Right cardiac atrium (tissue), 5 donors: ENCODE measurements around the gene VPREB3. TPM values are rescaled to one million over a fixed set of nuclear protein-coding genes. Genes with fewer than 3 reads are reported as not detected.

Experiments
- ATAC-seq, 2 donors: fragments of 200-7000 bp; cut with Tn5 transposase; one replicate each; pipeline versions ENCODE4 v1.8.0 to v1.9.1; 2020; ENCODE audit warnings: moderate library complexity in 2 of 2, mild to moderate bottlenecking in 1 of 2
- DNase-seq, 3 donors: peaks; one replicate each; pipeline ENCODE4 v3.0.0-alpha.2; 2020
- H3K27ac ChIP-seq: one replicate; pipeline ENCODE4 v1.5.1; 2013; ENCODE audit warnings: mild to moderate bottlenecking, low read length, control low read depth, moderate library complexity
- H3K27me3 ChIP-seq: one replicate; pipeline ENCODE4 v1.6.1; 2013; ENCODE audit not compliant: control insufficient read depth, insufficient read depth
- H3K4me1 ChIP-seq: one replicate; pipeline ENCODE4 v1.6.1; 2013; ENCODE audit warnings: low read length; ENCODE audit not compliant: control insufficient read depth, insufficient read depth
- H3K4me3 ChIP-seq: one replicate; pipeline ENCODE4 v1.5.1; 2013; ENCODE audit warnings: low read length, control low read depth
- H3K9me3 ChIP-seq: one replicate; pipeline ENCODE4 v1.6.1; 2013; ENCODE audit warnings: low read length; ENCODE audit not compliant: control insufficient read depth
- WGBS: extraction: QIAGEN DNeasy Blood & Tissue Kit; methylation state at CpG from one replicate; pipeline ENCODE4 v1.1.7; 2013; 5-methylcytosine and 5-hydroxymethylcytosine counted together
- intact Hi-C, 4 donors: fragments of 100-400 bp; cut with DNase I; formaldehyde crosslinking; loops; one replicate each; pipeline versions ENCODE4 v1.11.0 to v1.14.0; 2022 to 2023
- polyA plus RNA-seq: library from polyadenylated mRNA; stranded (reverse); fragments of 200-250 nt; gene quantifications from one replicate; pipeline ENCODE4 v1.2.3, GENCODE V29; 2013
- total RNA-seq, 4 donors: library from RNA; stranded (reverse); fragmentation: NEBNext Ultra II Directional; extraction: Animal tissue kit (Norgen Biotek cat#: 25700); gene quantifications; one replicate each; pipeline ENCODE4 v1.2.1, GENCODE V29; 2021
- donor health status: healthy with polysubstance abuse.
- donor health status: DM: no; HTN: yes; CAD: no.
- donor health status: DM: no; HTN: no; CAD: no.
- donor health status: DM: no; HTN: yes; CAD: no; lungs with severe emphysema.
- donor health status: DM: yes; HTN: yes; CAD: no.

VPREB3 gene
- total and polyA plus RNA-seq, 5 donors: 0.40 to 0.61 (median 0.41) TPM; not detected in 2

DNA sequence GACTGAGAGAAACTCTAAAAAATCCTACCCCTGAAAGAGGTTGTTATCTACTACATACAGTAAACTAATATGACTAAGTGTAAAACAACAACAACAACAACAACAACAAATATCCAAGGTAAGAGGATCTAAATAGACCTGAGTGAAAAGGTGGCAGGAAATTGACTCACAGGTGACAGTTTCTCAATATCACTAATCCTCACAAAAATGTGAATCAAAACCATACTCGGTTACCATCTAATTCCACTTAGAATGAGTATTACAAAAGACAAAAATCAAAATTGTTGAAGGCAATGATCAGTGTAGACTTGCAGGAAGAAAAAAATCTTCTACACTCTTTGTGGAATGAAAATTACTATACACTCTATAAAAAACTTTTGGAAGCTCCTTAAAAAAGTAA lies 46.0 kb downstream of the VPREB3 start:
- DNase-seq: no peak
- H3K27me3 ChIP-seq: no peaks in the 10 kb centered on the region
- no peak for ATAC-seq
- H3K9me3 ChIP-seq: no peaks in the 10 kb centered on the region
- no peaks in the 10 kb centered on the region for H3K4me1 ChIP-seq
- no peak overlapping the region for H3K4me3 ChIP-seq
- H3K27ac ChIP-seq: no peak overlapping the region
- intact Hi-C loops: no loop called here
- 90% methylated on average over 1 of the region's 1 CpG for WGBS

GRCh38 chr22:23705358-23705757 lies 48.9 kb downstream of the VPREB3 start:
- Histone ChIP-seq H3K27me3 (no peaks in the 10 kb centered on the region), H3K27ac (no peak overlapping the region), H3K4me1 (no peaks in the 10 kb centered on the region), H3K9me3 (no peaks in the 10 kb centered on the region), H3K4me3 (no peak overlapping the region)
- intact Hi-C loops: no loop called here
- DNase-seq (no peak), ATAC-seq (no peak)
- 90% methylated on average over 3 of the region's 3 CpGs for WGBS

DNA sequence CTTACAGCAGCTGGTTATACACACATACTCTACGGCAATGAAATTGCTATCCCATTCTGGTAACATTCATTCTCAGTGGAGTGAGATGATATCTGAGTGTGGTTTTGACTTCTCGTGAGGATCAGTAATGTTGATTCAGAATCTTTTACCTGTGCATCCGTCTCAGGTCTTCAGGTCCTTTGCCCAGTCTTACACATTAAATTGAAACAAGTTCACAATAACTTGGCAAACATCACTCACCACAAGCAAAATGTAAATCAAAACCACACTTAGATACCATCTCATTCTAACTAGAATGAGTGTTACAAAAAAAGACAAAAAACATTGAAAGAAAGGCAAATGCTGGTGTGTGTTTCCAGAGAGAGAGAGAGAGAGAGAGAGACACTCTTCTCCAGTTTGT lies 49.4 kb downstream of the VPREB3 start:
- ATAC-seq (no peak), DNase-seq (no peak)
- no peaks in the 10 kb centered on the region for H3K9me3 ChIP-seq
- no peak overlapping the region for H3K27ac ChIP-seq
- intact Hi-C loops: no loop called here
- H3K27me3 ChIP-seq: no peaks in the 10 kb centered on the region
- H3K4me1 ChIP-seq: no peaks in the 10 kb centered on the region
- H3K4me3 ChIP-seq: no peak overlapping the region
- 96% methylated on average over 3 of the region's 3 CpGs for WGBS

GRCh38 chr22:23704062-23704461 lies 50.2 kb downstream of the VPREB3 start:
- H3K27me3 ChIP-seq: no peaks in the 10 kb centered on the region
- 88% methylated on average over 5 of the region's 5 CpGs for WGBS
- H3K9me3 ChIP-seq: no peaks in the 10 kb centered on the region
- H3K4me1 ChIP-seq: no peaks in the 10 kb centered on the region
- DNase-seq (no peak), ATAC-seq (no peak)
- no peak overlapping the region for H3K4me3 ChIP-seq
- intact Hi-C loops: no loop called here
- no peak overlapping the region for H3K27ac ChIP-seq

Other genes starting within 250 kb of the VPREB3 start
- gene IGLL1, start 174.1 kb downstream of the VPREB3 start, total RNA-seq: not detected
- not detected for gene IGLL1, start 174.1 kb downstream of the VPREB3 start, polyA plus RNA-seq
- gene DRICH1, start 122.1 kb downstream of the VPREB3 start, total RNA-seq: under 1 TPM in 1 of 4 donors, not detected in 3; 0.37 TPM
- 0.09 TPM for gene DRICH1, start 122.1 kb downstream of the VPREB3 start, polyA plus RNA-seq
- not detected for gene RGL4, start 63.4 kb downstream of the VPREB3 start, total RNA-seq
- gene RGL4, start 63.4 kb downstream of the VPREB3 start, polyA plus RNA-seq: 0.45 TPM
- gene ZNF70, start 3.3 kb downstream of the VPREB3 start, total RNA-seq: 1 to 10 TPM; 5.6 to 6.3 (median 6.1) TPM
- 1.9 TPM for gene ZNF70, start 3.3 kb downstream of the VPREB3 start, polyA plus RNA-seq
- under 1 TPM in 1 of 4 donors, not detected in 3; 0.21 TPM for gene C22orf15, start 8.6 kb upstream of the VPREB3 start, total RNA-seq
- gene C22orf15, start 8.6 kb upstream of the VPREB3 start, polyA plus RNA-seq: not detected
- gene CHCHD10, start 13.5 kb upstream of the VPREB3 start, total RNA-seq: 1,000 to 10,000 TPM in 3 of 4 donors, 100 to 1,000 TPM in 1; 993 to 1,434 (median 1,175) TPM
- gene CHCHD10, start 13.5 kb upstream of the VPREB3 start, polyA plus RNA-seq: 1,153 TPM
- 10 to 100 TPM in 2 of 4 donors, 1 to 10 TPM in 2; 2.8 to 15.4 (median 11.5) TPM for gene MMP11, start 18.4 kb upstream of the VPREB3 start, total RNA-seq
- gene MMP11, start 18.4 kb upstream of the VPREB3 start, polyA plus RNA-seq: 5.9 TPM
- 10 to 100 TPM; 48.8 to 55.9 (median 49.4) TPM for gene SMARCB1, start 32.5 kb upstream of the VPREB3 start, total RNA-seq
- gene SMARCB1, start 32.5 kb upstream of the VPREB3 start, polyA plus RNA-seq: 41.1 TPM
- 10 to 100 TPM in 2 of 4 donors, 1 to 10 TPM in 2; 6.1 to 11.6 (median 9.2) TPM for gene DERL3, start 84.6 kb upstream of the VPREB3 start, total RNA-seq
- 5.0 TPM for gene DERL3, start 84.6 kb upstream of the VPREB3 start, polyA plus RNA-seq
- 10 to 100 TPM; 12.0 to 27.2 (median 21.0) TPM for gene SLC2A11, start 103.5 kb upstream of the VPREB3 start, total RNA-seq
- 23.4 TPM for gene SLC2A11, start 103.5 kb upstream of the VPREB3 start, polyA plus RNA-seq
- gene MIF, start 140.0 kb upstream of the VPREB3 start, total RNA-seq: 100 to 1,000 TPM; 250 to 364 (median 272) TPM
- 369 TPM for gene MIF, start 140.0 kb upstream of the VPREB3 start, polyA plus RNA-seq
- 10 to 100 TPM in 1 of 4 donors, 1 to 10 TPM in 3; 2.9 to 11.1 (median 7.1) TPM for gene GSTT2B, start 206.8 kb upstream of the VPREB3 start, total RNA-seq
- gene GSTT2B, start 206.8 kb upstream of the VPREB3 start, polyA plus RNA-seq: 8.5 TPM
- gene DDTL, start 212.5 kb upstream of the VPREB3 start, total RNA-seq: 1 to 10 TPM in 2 of 4 donors, not detected in 2; 1.5 to 2.4 TPM
- 2.7 TPM for gene DDTL, start 212.5 kb upstream of the VPREB3 start, polyA plus RNA-seq
- gene DDT, start 220.0 kb upstream of the VPREB3 start, total RNA-seq: 100 to 1,000 TPM; 125 to 175 (median 156) TPM
- gene DDT, start 220.0 kb upstream of the VPREB3 start, polyA plus RNA-seq: 437 TPM
- not detected for gene GSTT2, start 225.7 kb upstream of the VPREB3 start, total RNA-seq
- gene GSTT2, start 225.7 kb upstream of the VPREB3 start, polyA plus RNA-seq: 0.14 TPM